NCI-H2227 (cell line): ENCODE measurements around the gene NOG.

Source experiments
- DNase-seq: peaks from one replicate; lab custom pipeline; 2025; ENCODE audit not compliant: unreplicated experiment; lab: John Stamatoyannopoulos, UW

NOG gene

GRCh38 chr17:56593646-56594319, at the start of gene NOG:
NOG (plus strand) TSS chr17:56593699; CDS start chr17:56594224, 525 bp downstream.
- DNase-seq: peak; percentile 80

- DNase-seq: no peak
Measured at GRCh38 chr17:56545106-56545505, 48.4 kb upstream of the NOG start.

- no peak for DNase-seq
Measured at GRCh38 chr17:56545930-56546329, 47.6 kb upstream of the NOG start.

GRCh38 chr17:56548661-56549060, 44.8 kb upstream of the NOG start:
- DNase-seq: no peak

GRCh38 chr17:56549501-56549900, 44.0 kb upstream of the NOG start:
- DNase-seq: no peak

- DNase-seq: no peak
Measured at GRCh38 chr17:56557682-56558081, 35.8 kb upstream of the NOG start.

GRCh38 chr17:56558088-56558487, 35.4 kb upstream of the NOG start:
- DNase-seq: no peak

GRCh38 chr17:56570199-56570598, 23.3 kb upstream of the NOG start:
- no peak for DNase-seq

GRCh38 chr17:56571456-56571855, 22.0 kb upstream of the NOG start:
- DNase-seq: no peak

GRCh38 chr17:56577190-56577842, 16.2 kb upstream of the NOG start:
- DNase-seq: no peak

GRCh38 chr17:56577843-56578204, 15.7 kb upstream of the NOG start:
- DNase-seq: peak; percentile 67

GRCh38 chr17:56581635-56582627, 11.6 kb upstream of the NOG start:
- no peak for DNase-seq

- no peak for DNase-seq
Measured at GRCh38 chr17:56583772-56584171, 9.7 kb upstream of the NOG start.

GRCh38 chr17:56587298-56587697, 6.2 kb upstream of the NOG start:
- DNase-seq: no peak

GRCh38 chr17:56592487-56593085, 913 bp upstream of the NOG start:
- DNase-seq: peak; percentile 81

GRCh38 chr17:56593086-56593645, 333 bp upstream of the NOG start:
- peak; percentile 80 for DNase-seq

- peak; percentile 19 for DNase-seq
Measured at GRCh38 chr17:56594320-56595107, 1.0 kb downstream of the NOG start.

- DNase-seq: no peak
Measured at GRCh38 chr17:56595108-56595418, 1.6 kb downstream of the NOG start.

GRCh38 chr17:56595831-56596690, 2.6 kb downstream of the NOG start:
- DNase-seq: no peak
